HepG2 (cell line): ENCODE measurements around the gene CDK3. TPM values are rescaled to one million over a fixed set of nuclear protein-coding genes. Genes with fewer than 3 reads are reported as not detected.

Experiments used
- ATAC-seq: fragments of 200-7000 bp; cut with Tn5 transposase; 3 replicates; pipeline ENCODE4 v1.9.1; 2020; ENCODE audit warnings: mild to moderate bottlenecking, moderate library complexity
- BruUV-seq: library from RNA; stranded (reverse); fragments of 400-500 nt; replicated peaks from 2 replicates; lab custom pipeline; 2021; lab: Mats Ljungman, UMichigan
- CTCF ChIA-PET: fragments of 300-600 bp; formaldehyde crosslinking; extraction: SDS; loops from one replicate; lab custom pipeline; 2021; ENCODE audit warnings: low total read pairs, inconsistent platforms, low intra/inter-chr PET ratio; lab: Yijun Ruan, JAX
- POLR2A ChIA-PET: fragments of 350-600 bp; sonication (Branson Sonifier 250); formaldehyde crosslinking; loops from one replicate; lab custom pipeline; 2020; ENCODE audit warnings: antibody characterized with exemption, inconsistent platforms; lab: Yijun Ruan, JAX
- DNase-seq: peaks from one replicate; pipeline ENCODE4 v3.0.0-alpha.2; 2015; ENCODE audit warnings: low spot score
- FAIRE-seq: peaks from 3 replicates; lab custom pipeline; 2011; peaks lifted over from hg19 to GRCh38; lab: Jason Lieb, UNC
- H2AFZ ChIP-seq: one replicate; pipeline ENCODE4 v1.6.1; 2011; ENCODE audit warnings: low read length, inconsistent platforms
- H3K27ac ChIP-seq: fragments of 300-600 bp; 3 replicates; pipeline ENCODE4 v1.8.0; 2011; ENCODE audit warnings: mixed run types, mild to moderate bottlenecking, mixed read lengths, low read length, inconsistent platforms; ENCODE audit not compliant: insufficient read depth; ENCODE audit errors: extremely low read length
- H3K27me3 ChIP-seq, 2 experiments: fragments of 200-600 bp in 1 of 2; 2 replicates in 1 of 2; 3 replicates in 1 of 2; pipeline versions ENCODE4 v1.6.0 to v1.8.0; 2011; ENCODE audit warnings: low read length in 2 of 2, mild to moderate bottlenecking in 2 of 2, moderate library complexity in 2 of 2, inconsistent platforms in 1 of 2; ENCODE audit not compliant: insufficient read depth in 2 of 2, control insufficient read depth in 1 of 2
- H3K36me3 ChIP-seq, 2 experiments: fragments of 200-600 bp in 1 of 2; replicated peaks in 1 of 2; 2 replicates in 1 of 2; 3 replicates in 1 of 2; pipeline versions ENCODE4 v1.5.1 to v1.8.0; 2011; ENCODE audit warnings: low read length in 2 of 2, inconsistent platforms in 1 of 2; ENCODE audit not compliant: insufficient read depth in 2 of 2, control insufficient read depth in 1 of 2
- H3K4me1 ChIP-seq: 2 replicates; pipeline ENCODE4 v1.5.1; 2012; ENCODE audit warnings: low read length, inconsistent platforms; ENCODE audit not compliant: insufficient read depth
- H3K4me2 ChIP-seq: 2 replicates; pipeline ENCODE4 v1.6.0; 2011; ENCODE audit warnings: low read depth, low read length, inconsistent platforms
- H3K4me3 ChIP-seq, 3 experiments: fragments of 200-600 bp in 1 of 3; sonication (generic), shearing (Covaris generic) in 1 of 3; replicated peaks in 1 of 3; 2 replicates each; pipeline ENCODE4 v1.5.1; 2011 to 2016; ENCODE audit warnings: low read length in 3 of 3, inconsistent platforms in 2 of 3, low read depth in 2 of 3, mild to moderate bottlenecking in 2 of 3, control low read depth in 1 of 3, mixed read lengths in 1 of 3; ENCODE audit not compliant: insufficient read depth in 1 of 3
- H3K79me2 ChIP-seq: one replicate; pipeline ENCODE4 v1.6.1; 2011; ENCODE audit warnings: low read length, inconsistent platforms; ENCODE audit not compliant: insufficient read depth
- H3K9ac ChIP-seq: 2 replicates; pipeline ENCODE4 v1.6.0; 2011; ENCODE audit warnings: mild to moderate bottlenecking, low read depth, low read length, inconsistent platforms; ENCODE audit not compliant: insufficient read depth
- H3K9me3 ChIP-seq: 2 replicates; pipeline ENCODE4 v1.5.1; 2012; ENCODE audit warnings: mild to moderate bottlenecking, low read length
- H4K20me1 ChIP-seq: 2 replicates; pipeline ENCODE4 v1.6.0; 2011; ENCODE audit warnings: inconsistent platforms, mild to moderate bottlenecking, low read length, moderate library complexity; ENCODE audit not compliant: insufficient read depth
- CBFB ChIP-seq: sonication (generic); formaldehyde crosslinking; IDR thresholded peaks from 2 replicates; pipeline ENCODE4 v1.4.0; 2020; ENCODE audit warnings: missing genetic modification reagents
- FLYWCH1 ChIP-seq: sonication (generic); formaldehyde crosslinking; IDR thresholded peaks from 2 replicates; pipeline ENCODE4 v1.8.1; 2023; ENCODE audit warnings: mild to moderate bottlenecking, missing genetic modification reagents
- GFI1 ChIP-seq: sonication (generic); formaldehyde crosslinking; IDR thresholded peaks from 2 replicates; pipeline ENCODE4 v1.5.0; 2020; ENCODE audit warnings: missing genetic modification reagents, mild to moderate bottlenecking, borderline replicate concordance
- MTERF4 ChIP-seq: sonication (generic); formaldehyde crosslinking; IDR thresholded peaks from 2 replicates; pipeline ENCODE4 v1.8.0; 2023; ENCODE audit warnings: mild to moderate bottlenecking, missing genetic modification reagents
- PCBP1 ChIP-seq: fragments of 200-400 bp; formaldehyde crosslinking; IDR thresholded peaks from 2 replicates; pipeline ENCODE4 v1.6.1; 2017; ENCODE audit warnings: mild to moderate bottlenecking, low read depth, low read length, borderline replicate concordance
- PPARG ChIP-seq: conservative IDR thresholded peaks from 2 replicates; pipeline ENCODE4 v1.6.1; 2016; ENCODE audit warnings: missing biosample characterization, missing genetic modification reagents
- RAD51 ChIP-seq: fragments of 450-650 bp; IDR thresholded peaks from 2 replicates; pipeline ENCODE4 v1.6.1; 2016; ENCODE audit warnings: borderline replicate concordance
- ZEB1 ChIP-seq: IDR thresholded peaks from 2 replicates; pipeline ENCODE4 v1.6.1; 2012; ENCODE audit warnings: mild to moderate bottlenecking, low read depth, inconsistent platforms; ENCODE audit not compliant: insufficient replicate concordance
- ZFP36L2 ChIP-seq: sonication (generic); formaldehyde crosslinking; IDR thresholded peaks from 2 replicates; pipeline ENCODE4 v1.4.0; 2020; ENCODE audit warnings: missing genetic modification reagents
- ZNF24 ChIP-seq: fragments of 450-650 bp; IDR thresholded peaks from 2 replicates; pipeline ENCODE4 v1.6.1; 2017; ENCODE audit warnings: antibody characterized with exemption, mild to moderate bottlenecking
- ZNF296 ChIP-seq: sonication (generic); formaldehyde crosslinking; conservative IDR thresholded peaks from 2 replicates; pipeline ENCODE4 v1.5.0; 2020; ENCODE audit warnings: mild to moderate bottlenecking, missing genetic modification reagents
- ZNF33A ChIP-seq: sonication (generic); formaldehyde crosslinking; IDR thresholded peaks from 2 replicates; pipeline ENCODE4 v1.5.1; 2020; ENCODE audit warnings: missing genetic modification reagents, mild to moderate bottlenecking, moderate library complexity, borderline replicate concordance
- ZNF563 ChIP-seq: sonication (generic); formaldehyde crosslinking; IDR thresholded peaks from 2 replicates; pipeline ENCODE4 v1.8.0; 2022; ENCODE audit warnings: mild to moderate bottlenecking, moderate library complexity, missing genetic modification reagents
- ZNF569 ChIP-seq: sonication (generic); formaldehyde crosslinking; IDR thresholded peaks from 2 replicates; pipeline ENCODE4 v1.5.0; 2020; ENCODE audit warnings: mild to moderate bottlenecking, missing genetic modification reagents, moderate library complexity, borderline replicate concordance
- ZNF644 ChIP-seq: IDR thresholded peaks from 2 replicates; pipeline ENCODE4 v1.6.1; 2016; ENCODE audit warnings: low read depth
- WGBS: methylation state at CpG from one replicate; pipeline ENCODE4 v1.1.6; 2017; ENCODE audit warnings: low lambda C conversion rate; 5-methylcytosine and 5-hydroxymethylcytosine counted together
- in situ Hi-C: cut with HindIII; loops from 2 replicates; pipeline ENCODE4 v1.10.0; 2017; ENCODE audit warnings: low pct_unique_long_range_greater_than_20kb; ENCODE audit not compliant: extremely low pct_ligation_motif_present
- intact Hi-C: fragments of 100-400 bp; cut with micrococcal nuclease; formaldehyde crosslinking; loops from one replicate; pipeline ENCODE4 v1.10.0; 2022; ENCODE audit not compliant: unreplicated experiment
- polyA plus RNA-seq, 8 experiments: library from polyadenylated mRNA; depleted of rRNA in 3 of 8; stranded (reverse) in 7 of 8; unstranded in 1 of 8; fragments of >200 nt; fragmentation: Illumina TruSeq in 4 of 8; extraction: Trizol in 4 of 8; gene quantifications; 2 replicates each; pipeline versions ENCODE4 v1.2.1 to v1.2.3, GENCODE V29; 2011 to 2016; ENCODE audit warnings: low read depth in 4 of 8, missing spikeins in 1 of 8, mixed read lengths in 1 of 8; ENCODE audit not compliant: insufficient read depth in 1 of 8
- total RNA-seq, 5 experiments: library from RNA; depleted of rRNA; stranded (reverse); fragments of >200 nt; fragmentation: Illumina TruSeq; extraction: Trizol; gene quantifications; 2 replicates each; pipeline ENCODE4 v1.2.3, GENCODE V29; 2016; ENCODE audit warnings: low read depth in 1 of 5
- TF ChIP-seq, protein P1 (sequence below): IDR thresholded peaks from 2 replicates; pipeline ENCODE4 v1.6.1; 2012; ENCODE audit warnings: low read depth, low read length, improper control_type of control experiment
- TF ChIP-seq, protein P2 (sequence below): sonication (generic); formaldehyde crosslinking; conservative IDR thresholded peaks from 2 replicates; pipeline ENCODE4 v1.4.0; 2020; ENCODE audit warnings: missing genetic modification reagents

Gene CDK3
- total and polyA plus RNA-seq, 2 of the 13 experiments (the other 11 are each of a cell fraction or from before 2014, with no cell fraction given), result 5.8 to 11.4 TPM

- TF ChIP-seq, protein P1, sequence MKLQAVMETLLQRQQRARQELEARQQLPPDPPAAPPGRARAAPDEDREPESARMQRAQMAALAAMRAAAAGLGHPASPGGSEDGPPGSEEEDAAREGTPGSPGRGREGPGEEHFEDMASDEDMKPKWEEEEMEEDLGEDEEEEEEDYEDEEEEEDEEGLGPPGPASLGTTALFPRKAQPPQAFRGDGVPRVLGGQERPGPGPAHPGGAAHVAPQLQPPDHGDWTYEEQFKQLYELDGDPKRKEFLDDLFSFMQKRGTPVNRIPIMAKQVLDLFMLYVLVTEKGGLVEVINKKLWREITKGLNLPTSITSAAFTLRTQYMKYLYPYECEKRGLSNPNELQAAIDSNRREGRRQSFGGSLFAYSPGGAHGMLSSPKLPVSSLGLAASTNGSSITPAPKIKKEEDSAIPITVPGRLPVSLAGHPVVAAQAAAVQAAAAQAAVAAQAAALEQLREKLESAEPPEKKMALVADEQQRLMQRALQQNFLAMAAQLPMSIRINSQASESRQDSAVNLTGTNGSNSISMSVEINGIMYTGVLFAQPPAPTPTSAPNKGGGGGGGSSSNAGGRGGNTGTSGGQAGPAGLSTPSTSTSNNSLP, result no peak
- TF ChIP-seq ZNF33A (CRISPR knock-in tag) (no peak), PPARG (no peak), GFI1 (CRISPR knock-in tag) (no peak)
- TF ChIP-seq, protein P2, sequence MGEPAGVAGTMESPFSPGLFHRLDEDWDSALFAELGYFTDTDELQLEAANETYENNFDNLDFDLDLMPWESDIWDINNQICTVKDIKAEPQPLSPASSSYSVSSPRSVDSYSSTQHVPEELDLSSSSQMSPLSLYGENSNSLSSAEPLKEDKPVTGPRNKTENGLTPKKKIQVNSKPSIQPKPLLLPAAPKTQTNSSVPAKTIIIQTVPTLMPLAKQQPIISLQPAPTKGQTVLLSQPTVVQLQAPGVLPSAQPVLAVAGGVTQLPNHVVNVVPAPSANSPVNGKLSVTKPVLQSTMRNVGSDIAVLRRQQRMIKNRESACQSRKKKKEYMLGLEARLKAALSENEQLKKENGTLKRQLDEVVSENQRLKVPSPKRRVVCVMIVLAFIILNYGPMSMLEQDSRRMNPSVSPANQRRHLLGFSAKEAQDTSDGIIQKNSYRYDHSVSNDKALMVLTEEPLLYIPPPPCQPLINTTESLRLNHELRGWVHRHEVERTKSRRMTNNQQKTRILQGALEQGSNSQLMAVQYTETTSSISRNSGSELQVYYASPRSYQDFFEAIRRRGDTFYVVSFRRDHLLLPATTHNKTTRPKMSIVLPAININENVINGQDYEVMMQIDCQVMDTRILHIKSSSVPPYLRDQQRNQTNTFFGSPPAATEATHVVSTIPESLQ (CRISPR knock-in tag), result no peak
- TF ChIP-seq, all 625 proteins: peak for 0
Observed at GRCh38 chr17:76022285-76022684, 21.6 kb downstream of the CDK3 start (continued).

- H3K79me2 ChIP-seq, result no peaks in the 10 kb centered on the region
- no peak overlapping the region for H3K4me3 ChIP-seq
- peaks cover 29% of the 10 kb centered on the region for H3K4me1 ChIP-seq
- in situ Hi-C loops (no loop called here), intact Hi-C loops (no loop called here)
- H3K4me2 ChIP-seq, result no peak overlapping the region
- FAIRE-seq (no peak), ATAC-seq (no peak), DNase-seq (no peak)
- no TSS peak for BruUV-seq
- CTCF ChIA-PET, result no interaction called here
- no peak overlapping the region for H2AFZ ChIP-seq
- H4K20me1 ChIP-seq, result no peaks in the 10 kb centered on the region
- no peak overlapping the region for H3K27ac ChIP-seq
- POLR2A ChIA-PET, result no interaction called here
- 95% methylated on average over 25 of the region's 28 CpGs for WGBS
- H3K27me3 ChIP-seq, result no peaks in the 10 kb centered on the region; a peak in 1 of 5 replicates
- H3K9me3 ChIP-seq, result no peaks in the 10 kb centered on the region
- no peak overlapping the region for H3K9ac ChIP-seq
- peaks cover 1 to 14% of the 10 kb centered on the region in 2 experiments; a peak in 4 of 5 replicates for H3K36me3 ChIP-seq
- TF ChIP-seq RAD51 (no peak), ZNF24 (no peak), MTERF4 (CRISPR knock-in tag) (no peak), PCBP1 (no peak), ZNF563 (CRISPR knock-in tag) (no peak), CBFB (CRISPR knock-in tag) (no peak), FLYWCH1 (no peak), ZNF644 (no peak), ZFP36L2 (CRISPR knock-in tag) (no peak), ZEB1 (no peak), ZNF569 (no peak), ZNF296 (CRISPR knock-in tag) (no peak)
Observed at GRCh38 chr17:76022973-76023899, 22.6 kb downstream of the CDK3 start.
